ENCODE measurements around the gene NIT1. TPM values are rescaled to one million over a fixed set of nuclear protein-coding genes. Genes with fewer than 3 reads are reported as not detected.

The NIT1 gene
- total and polyA plus RNA-seq, 2 donors from 2014 or later: 42.3 to 91.5 TPM

GRCh38 chr1:161096530-161096929 is 21.4 kb upstream of the NIT1 start:
- H3K9ac ChIP-seq (ENCODE audit: low read length in 3 of 3): no peak overlapping the region
- H3K4me3 ChIP-seq (ENCODE audit: low read length in 3 of 3): no peak overlapping the region
- no peak for TF ChIP-seq CTCF (IDR thresholded peaks at IDR 0.05; ENCODE audit: borderline replicate concordance, extremely low read depth, insufficient read depth)
- DNase-seq (no peak), FAIRE-seq (no peak)
- H3K27me3 ChIP-seq (ENCODE audit: control insufficient read depth, insufficient read depth, low read length): no peaks in the 10 kb centered on the region
- intact Hi-C loops (cut with DNase I): no loop called here
- no peaks in the 10 kb centered on the region for H3K9me3 ChIP-seq (ENCODE audit: control insufficient read depth in 2 of 3, insufficient read depth in 1 of 3, low read length in 3 of 3)
- H3K27ac ChIP-seq (ENCODE audit: low read depth in 2 of 2, low read length in 2 of 2): no peak overlapping the region
- H3K4me1 ChIP-seq (ENCODE audit: control insufficient read depth in 2 of 3, insufficient read depth in 2 of 3, low read depth in 1 of 3, low read length in 3 of 3): peaks cover 0 to 4% (median 2%) of the 10 kb centered on the region in 3 donors
- peaks cover 0 to 3% (median 1%) of the 10 kb centered on the region in 3 donors for H3K36me3 ChIP-seq (ENCODE audit: control insufficient read depth in 2 of 3, insufficient read depth in 3 of 3, low read length in 3 of 3)

GRCh38 chr1:161098210-161099068 is 19.5 kb upstream of the NIT1 start, which contains the start of gene KLHDC9:
Gene KLHDC9 (plus strand): TSS chr1:161098361. CDS start chr1:161098536, 175 bp downstream.
- DNase-seq (peak; percentile 94 to 96 (median 94)), FAIRE-seq (no peak)
- intact Hi-C loops (cut with DNase I): no loop called here

GRCh38 chr1:161099090-161099802 is 18.7 kb upstream of the NIT1 start:
- no peak overlapping the region for H3K27ac ChIP-seq (ENCODE audit: low read depth in 2 of 2, low read length in 2 of 2)
- no peak for FAIRE-seq

More at GRCh38 chr1:161098210-161099068, 19.5 kb upstream of the NIT1 start, which contains the start of gene KLHDC9:
- Histone ChIP-seq H3K9ac (ENCODE audit: low read length in 3 of 3) (peak within 1 kb of the TSS; percentile 44 to 83 (median 80)), H3K36me3 (ENCODE audit: control insufficient read depth in 2 of 3, insufficient read depth in 3 of 3, low read length in 3 of 3) (peaks cover 0 to 11% (median 6%) of the 10 kb centered on the region in 3 donors), H3K4me1 (ENCODE audit: control insufficient read depth in 2 of 3, insufficient read depth in 2 of 3, low read depth in 1 of 3, low read length in 3 of 3) (peaks cover 0 to 4% (median 2%) of the 10 kb centered on the region in 3 donors), H3K27ac (ENCODE audit: low read depth in 2 of 2, low read length in 2 of 2) (peak within 1 kb of the TSS; percentile 11 to 59), H3K4me3 (ENCODE audit: low read length in 3 of 3) (peak within 1 kb of the TSS; percentile 70 to 94 (median 84)), H3K9me3 (ENCODE audit: control insufficient read depth in 2 of 3, insufficient read depth in 1 of 3, low read length in 3 of 3) (no peaks in the 10 kb centered on the region), H3K27me3 (ENCODE audit: control insufficient read depth, insufficient read depth, low read length) (no peaks in the 10 kb centered on the region)
- TF ChIP-seq CTCF (IDR thresholded peaks at IDR 0.05; ENCODE audit: borderline replicate concordance, extremely low read depth, insufficient read depth): no peak

More at GRCh38 chr1:161099090-161099802, 18.7 kb upstream of the NIT1 start:
- TF ChIP-seq CTCF (IDR thresholded peaks at IDR 0.05; ENCODE audit: borderline replicate concordance, extremely low read depth, insufficient read depth): no peak
- peak overlapping the region in 1 of 3 donors; percentile 80 for H3K9ac ChIP-seq (ENCODE audit: low read length in 3 of 3)
- H3K4me1 ChIP-seq (ENCODE audit: control insufficient read depth in 2 of 3, insufficient read depth in 2 of 3, low read depth in 1 of 3, low read length in 3 of 3): peaks cover 0 to 4% (median 2%) of the 10 kb centered on the region in 3 donors
- H3K27me3 ChIP-seq (ENCODE audit: control insufficient read depth, insufficient read depth, low read length): no peaks in the 10 kb centered on the region
- intact Hi-C loops (cut with DNase I): no loop called here
- no peaks in the 10 kb centered on the region for H3K9me3 ChIP-seq (ENCODE audit: control insufficient read depth in 2 of 3, insufficient read depth in 1 of 3, low read length in 3 of 3)
- DNase-seq: peak in 3 of 5 donors; percentile 10 to 28 (median 21)
- peaks cover 0 to 11% (median 6%) of the 10 kb centered on the region in 3 donors for H3K36me3 ChIP-seq (ENCODE audit: control insufficient read depth in 2 of 3, insufficient read depth in 3 of 3, low read length in 3 of 3)
- peak overlapping the region; percentile 0 to 84 (median 19) for H3K4me3 ChIP-seq (ENCODE audit: low read length in 3 of 3)
